ENCODE measurements around the gene CLCN6. TPM values are rescaled to one million over a fixed set of nuclear protein-coding genes. Genes with fewer than 3 reads are reported as not detected.

The CLCN6 gene
- total RNA-seq, 1 donor: 12.6 TPM

- no peak overlapping the region for H3K4me3 ChIP-seq (ENCODE audit: low read depth, low read length)
- no peak for DNase-seq (ENCODE audit: low read depth)
- no peak for TF ChIP-seq CTCF (IDR thresholded peaks at IDR 0.05; ENCODE audit: insufficient read depth, low read length)
Measured at GRCh38 chr1:11764519-11764918, 41.5 kb upstream of the CLCN6 start.

DNA sequence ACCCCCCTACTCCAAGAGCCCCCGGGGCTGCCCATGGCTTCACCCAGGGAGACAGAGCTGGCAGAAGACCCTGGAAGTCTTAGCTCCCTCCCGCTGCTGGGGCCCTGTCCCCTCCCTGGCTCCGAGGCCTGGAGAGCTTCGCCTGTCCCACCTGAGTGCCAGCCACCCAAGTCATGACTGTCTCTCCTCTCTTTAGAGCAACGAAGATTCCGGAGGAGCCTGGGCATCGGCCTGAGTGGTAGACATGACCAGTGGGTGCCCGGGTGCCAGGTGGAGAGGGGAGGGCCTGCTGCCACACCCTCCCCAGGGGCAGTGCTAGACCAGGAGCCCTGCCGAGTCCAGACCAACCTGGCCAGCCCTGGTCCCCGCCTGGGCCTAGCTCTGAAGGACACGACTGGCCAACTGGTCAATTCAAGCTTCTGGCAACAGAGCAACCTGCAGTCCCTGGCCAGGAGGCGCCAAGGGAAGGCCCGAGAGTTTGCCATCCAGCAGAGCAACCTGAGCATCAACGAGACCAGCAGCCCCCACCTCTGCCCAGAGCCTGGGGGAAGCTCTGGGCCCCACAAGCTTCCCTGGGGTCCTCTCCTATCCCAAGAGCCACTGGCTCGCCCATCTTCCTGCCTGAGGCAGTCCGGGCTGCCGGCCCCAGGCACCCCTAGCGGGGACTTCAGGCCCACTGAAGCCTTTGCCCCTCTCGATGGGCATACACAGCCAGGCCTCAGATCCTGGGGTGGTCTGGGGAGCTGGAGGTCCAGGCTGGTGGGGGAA is 40.1 kb upstream of the CLCN6 start:
- no peak for DNase-seq (ENCODE audit: low read depth)
- no peak for TF ChIP-seq CTCF (IDR thresholded peaks at IDR 0.05; ENCODE audit: insufficient read depth, low read length)
- H3K4me3 ChIP-seq (ENCODE audit: low read depth, low read length): no peak overlapping the region

- no peak overlapping the region for H3K4me3 ChIP-seq (ENCODE audit: low read depth, low read length)
- TF ChIP-seq CTCF (IDR thresholded peaks at IDR 0.05; ENCODE audit: insufficient read depth, low read length): no peak
- DNase-seq (ENCODE audit: low read depth): no peak
Measured at GRCh38 chr1:11766429-11766776, 39.6 kb upstream of the CLCN6 start.

DNA sequence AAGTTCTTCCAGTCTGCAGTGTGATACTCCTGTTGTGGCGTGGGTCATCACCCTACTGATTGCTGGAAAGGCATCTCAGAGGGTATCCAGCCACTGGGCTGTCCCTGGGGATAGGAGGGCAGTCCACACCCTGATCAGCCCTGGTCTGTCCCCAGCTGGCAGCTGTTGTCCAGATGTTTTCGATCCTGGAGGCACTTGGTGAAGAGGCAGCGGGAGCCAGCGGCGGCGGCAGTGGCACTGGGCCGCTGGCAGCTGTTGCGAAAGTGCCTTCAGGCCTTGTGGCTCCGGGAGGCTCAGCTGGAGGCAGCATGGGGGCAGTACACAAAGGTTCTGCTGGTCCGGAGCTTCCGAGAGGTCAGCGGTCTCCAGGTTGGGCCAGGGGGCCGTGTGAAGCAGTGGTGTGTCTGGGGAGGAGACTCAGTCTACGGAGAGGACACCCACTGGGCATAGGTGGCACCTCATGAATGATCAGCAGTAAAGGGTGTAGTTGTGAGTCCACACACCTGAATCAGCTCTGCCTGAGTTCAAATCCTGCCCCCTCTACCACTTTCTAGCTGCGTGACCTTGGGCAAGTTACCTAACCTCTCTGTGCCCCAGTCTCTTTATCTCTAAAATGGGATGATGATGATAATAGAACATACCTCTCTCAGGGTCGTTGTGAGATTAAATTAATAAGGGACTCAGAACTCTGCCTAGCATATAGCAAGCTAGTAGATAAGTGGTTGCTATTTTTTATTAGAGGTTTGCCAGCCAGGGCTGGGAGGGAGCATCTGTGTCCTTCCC is 37.9 kb upstream of the CLCN6 start:
- no peak for TF ChIP-seq CTCF (IDR thresholded peaks at IDR 0.05; ENCODE audit: insufficient read depth, low read length)
- no peak overlapping the region for H3K4me3 ChIP-seq (ENCODE audit: low read depth, low read length)
- no peak for DNase-seq (ENCODE audit: low read depth)

- H3K4me3 ChIP-seq (ENCODE audit: low read depth, low read length): no peak overlapping the region
- DNase-seq (ENCODE audit: low read depth): no peak
- TF ChIP-seq CTCF (IDR thresholded peaks at IDR 0.05; ENCODE audit: insufficient read depth, low read length): no peak
Measured at GRCh38 chr1:11768821-11769220, 37.2 kb upstream of the CLCN6 start.

DNA sequence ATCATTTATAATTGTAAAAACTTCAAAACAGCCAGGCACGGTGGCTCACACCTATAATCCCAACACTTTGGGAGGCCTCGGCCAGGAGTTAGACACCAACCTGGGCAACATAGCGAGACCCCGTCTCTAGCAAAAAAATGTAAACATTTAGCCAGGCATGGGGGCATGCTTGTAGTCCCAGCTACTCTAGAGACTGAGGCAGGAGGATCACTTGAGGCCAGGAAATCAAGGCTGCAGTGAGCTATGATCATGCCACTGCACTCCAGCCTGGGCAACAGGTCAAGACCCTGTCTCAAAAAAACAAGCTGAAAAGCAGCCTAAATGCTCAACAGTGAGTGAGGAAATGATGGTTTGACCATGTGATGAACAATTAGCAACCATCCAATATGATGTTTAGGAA is 36.7 kb upstream of the CLCN6 start:
- DNase-seq (ENCODE audit: low read depth): no peak
- no peak overlapping the region for H3K4me3 ChIP-seq (ENCODE audit: low read depth, low read length)
- TF ChIP-seq CTCF (IDR thresholded peaks at IDR 0.05; ENCODE audit: insufficient read depth, low read length): no peak

All from fibroblast of the aortic adventitia (primary cell).